ENCODE results near the gene KIF12. TPM values are rescaled to one million over a fixed set of nuclear protein-coding genes. Genes with fewer than 3 reads are reported as not detected.
A peak's percentile ranks its signal among the peaks of the same experiment; 100 is the strongest.

Gene KIF12
- total RNA-seq, 1 donor from 2014 or later, result not detected

- Histone ChIP-seq H3K4me3 (no peak overlapping the region), H3K27ac (no peak overlapping the region), H3K9me3 (no peaks in the 10 kb centered on the region), H3K27me3 (no peaks in the 10 kb centered on the region), H3K4me1 (peaks cover 1 to 3% of the 10 kb centered on the region in 2 donors), H3K36me3 (no peaks in the 10 kb centered on the region)
- no peak for TF ChIP-seq CTCF (IDR thresholded peaks at IDR 0.05)
- intact Hi-C loops (cut with DNase I), result no loop called here
- no peak for DNase-seq (ENCODE audit: low spot score in 2 of 2)
These were observed 6.0 kb downstream of the KIF12 start for GRCh38 chr9:114093031-114093471.

GRCh38 chr9:114092336-114092735 lies 6.8 kb downstream of the KIF12 start:
- intact Hi-C loops (cut with DNase I), result no loop called here
- DNase-seq (ENCODE audit: low spot score in 2 of 2), result peak in 1 of 2 donors; percentile 49
- no peaks in the 10 kb centered on the region for H3K36me3 ChIP-seq
- no peak overlapping the region for H3K4me3 ChIP-seq
- H3K4me1 ChIP-seq, result no peaks in the 10 kb centered on the region
- H3K9me3 ChIP-seq, result no peaks in the 10 kb centered on the region
- H3K27me3 ChIP-seq, result no peaks in the 10 kb centered on the region
- no peak overlapping the region for H3K27ac ChIP-seq
- TF ChIP-seq CTCF (IDR thresholded peaks at IDR 0.05), result no peak

GRCh38 chr9:114091711-114092110 lies 7.4 kb downstream of the KIF12 start:
- no peak for TF ChIP-seq CTCF (IDR thresholded peaks at IDR 0.05)
- H3K4me1 ChIP-seq, result no peaks in the 10 kb centered on the region
- H3K36me3 ChIP-seq, result no peaks in the 10 kb centered on the region
- DNase-seq (ENCODE audit: low spot score in 2 of 2), result peak in 1 of 2 donors; percentile 56
- H3K4me3 ChIP-seq, result no peak overlapping the region
- H3K9me3 ChIP-seq, result no peaks in the 10 kb centered on the region
- no peaks in the 10 kb centered on the region for H3K27me3 ChIP-seq
- intact Hi-C loops (cut with DNase I), result no loop called here
- no peak overlapping the region for H3K27ac ChIP-seq

GRCh38 chr9:114090798-114091197 lies 8.3 kb downstream of the KIF12 start:
- intact Hi-C loops (cut with DNase I), result no loop called here
- Histone ChIP-seq H3K4me3 (no peak overlapping the region), H3K4me1 (no peaks in the 10 kb centered on the region), H3K9me3 (no peaks in the 10 kb centered on the region), H3K36me3 (no peaks in the 10 kb centered on the region), H3K27me3 (no peaks in the 10 kb centered on the region), H3K27ac (no peak overlapping the region)
- DNase-seq (ENCODE audit: low spot score in 2 of 2), result peak in 1 of 2 donors; percentile 16
- TF ChIP-seq CTCF (IDR thresholded peaks at IDR 0.05), result no peak

GRCh38 chr9:114089206-114089840 lies 9.8 kb downstream of the KIF12 start:
- Histone ChIP-seq H3K9me3 (no peaks in the 10 kb centered on the region), H3K27me3 (no peaks in the 10 kb centered on the region), H3K36me3 (no peaks in the 10 kb centered on the region), H3K4me3 (no peak overlapping the region), H3K4me1 (no peaks in the 10 kb centered on the region), H3K27ac (no peak overlapping the region)
- no peak for TF ChIP-seq CTCF (IDR thresholded peaks at IDR 0.05)
- intact Hi-C loops (cut with DNase I), result no loop called here
- DNase-seq (ENCODE audit: low spot score in 2 of 2), result peak in 1 of 2 donors; percentile 31

Measured in ascending aorta (tissue), 2 donors.